Urinary bladder (tissue), 4 donors: Measurements from ENCODE around the gene NR3C1. TPM values are rescaled to one million over a fixed set of nuclear protein-coding genes. Genes with fewer than 3 reads are reported as not detected.

ENCODE experiments used
- DNase-seq: peaks from one replicate; pipeline ENCODE4 v3.0.0-alpha.2; 2015; ENCODE audit errors: extremely low spot score
- H3K27ac ChIP-seq: one replicate; pipeline ENCODE4 v1.5.1; 2013; ENCODE audit warnings: low read depth, mild to moderate bottlenecking, moderate library complexity
- H3K36me3 ChIP-seq: one replicate; pipeline ENCODE4 v1.6.1; 2013; ENCODE audit warnings: mild to moderate bottlenecking, moderate library complexity; ENCODE audit not compliant: insufficient read depth
- H3K4me1 ChIP-seq: one replicate; pipeline ENCODE4 v1.6.1; 2013; ENCODE audit warnings: mild to moderate bottlenecking, moderate library complexity; ENCODE audit not compliant: insufficient read depth
- H3K4me3 ChIP-seq: one replicate; pipeline ENCODE4 v1.5.1; 2013; ENCODE audit warnings: low read depth, low read length
- WGBS: extraction: QIAGEN DNeasy Blood & Tissue Kit; methylation state at CpG from one replicate; pipeline ENCODE4 v1.1.7; 2013; 5-methylcytosine and 5-hydroxymethylcytosine counted together
- polyA plus RNA-seq: library from polyadenylated mRNA; stranded (reverse); fragments of 200-250 nt; gene quantifications from one replicate; pipeline ENCODE4 v1.2.3, GENCODE V29; 2013
- total RNA-seq: library from RNA; depleted of rRNA; stranded (reverse); fragments of >200 nt; gene quantifications from one replicate; pipeline ENCODE4 v1.2.3, GENCODE V29; 2014
- donor health status: healthy with polysubstance abuse.
- donor health status: healthy.

NR3C1 gene
- total and polyA plus RNA-seq, 2 donors: 29.2 to 80.2 TPM

- Histone ChIP-seq H3K27ac (no peak overlapping the region), H3K4me1 (no peaks in the 10 kb centered on the region), H3K4me3 (no peak overlapping the region), H3K36me3 (no peaks in the 10 kb centered on the region)
- no peak for DNase-seq
- WGBS: 62% methylated on average over 3 of the region's 3 CpGs
Measured at GRCh38 chr5:143248391-143248790, 155.1 kb downstream of the NR3C1 start.

- Histone ChIP-seq H3K4me3 (no peak overlapping the region), H3K27ac (no peak overlapping the region), H3K36me3 (no peaks in the 10 kb centered on the region), H3K4me1 (no peaks in the 10 kb centered on the region)
- no peak for DNase-seq
- 93% methylated on average over 1 of the region's 1 CpG for WGBS
Measured at GRCh38 chr5:143247134-143247815, 156.2 kb downstream of the NR3C1 start.

GRCh38 chr5:143245929-143246561 lies 157.4 kb downstream of the NR3C1 start:
- 89% methylated on average over 11 of the region's 11 CpGs for WGBS
- no peak overlapping the region for H3K27ac ChIP-seq
- H3K4me3 ChIP-seq: no peak overlapping the region
- no peaks in the 10 kb centered on the region for H3K4me1 ChIP-seq
- DNase-seq: no peak
- H3K36me3 ChIP-seq: no peaks in the 10 kb centered on the region

GRCh38 chr5:143244990-143245389 lies 158.5 kb downstream of the NR3C1 start:
- WGBS: 74% methylated on average over 2 of the region's 2 CpGs
- DNase-seq: no peak
- Histone ChIP-seq H3K4me1 (no peaks in the 10 kb centered on the region), H3K4me3 (no peak overlapping the region), H3K36me3 (no peaks in the 10 kb centered on the region), H3K27ac (no peak overlapping the region)

- Histone ChIP-seq H3K36me3 (no peaks in the 10 kb centered on the region), H3K27ac (no peak overlapping the region), H3K4me1 (no peaks in the 10 kb centered on the region), H3K4me3 (no peak overlapping the region)
- DNase-seq: no peak
- 44% methylated on average over 16 of the region's 16 CpGs for WGBS
Measured at GRCh38 chr5:143244000-143244736, 159.3 kb downstream of the NR3C1 start.

GRCh38 chr5:143243103-143243502 lies 160.4 kb downstream of the NR3C1 start:
- Histone ChIP-seq H3K4me1 (no peaks in the 10 kb centered on the region), H3K27ac (no peak overlapping the region), H3K36me3 (no peaks in the 10 kb centered on the region), H3K4me3 (no peak overlapping the region)
- DNase-seq: no peak
- 95% methylated on average over 6 of the region's 6 CpGs for WGBS

GRCh38 chr5:143241892-143242291 lies 161.6 kb downstream of the NR3C1 start:
- DNase-seq: no peak
- Histone ChIP-seq H3K27ac (no peak overlapping the region), H3K4me1 (no peaks in the 10 kb centered on the region), H3K4me3 (no peak overlapping the region), H3K36me3 (no peaks in the 10 kb centered on the region)
- WGBS: 58% methylated on average over 1 of the region's 1 CpG

GRCh38 chr5:143239882-143240518 lies 163.5 kb downstream of the NR3C1 start:
- 86% methylated on average over 5 of the region's 5 CpGs for WGBS
- Histone ChIP-seq H3K27ac (no peak overlapping the region), H3K36me3 (no peaks in the 10 kb centered on the region), H3K4me1 (no peaks in the 10 kb centered on the region), H3K4me3 (no peak overlapping the region)
- no peak for DNase-seq

GRCh38 chr5:143238620-143239019 lies 164.9 kb downstream of the NR3C1 start:
- WGBS: 97% methylated on average over 2 of the region's 2 CpGs
- Histone ChIP-seq H3K27ac (no peak overlapping the region), H3K4me3 (no peak overlapping the region), H3K4me1 (no peaks in the 10 kb centered on the region), H3K36me3 (no peaks in the 10 kb centered on the region)
- DNase-seq: no peak

GRCh38 chr5:143237664-143238063 lies 165.8 kb downstream of the NR3C1 start:
- no peak for DNase-seq
- WGBS: 94% methylated on average over 10 of the region's 10 CpGs
- no peaks in the 10 kb centered on the region for H3K36me3 ChIP-seq

GRCh38 chr5:143236682-143237081 lies 166.8 kb downstream of the NR3C1 start:
- Histone ChIP-seq H3K4me3 (no peak overlapping the region), H3K27ac (no peak overlapping the region), H3K36me3 (no peaks in the 10 kb centered on the region), H3K4me1 (no peaks in the 10 kb centered on the region)
- DNase-seq: no peak
- WGBS: 89% methylated on average over 2 of the region's 2 CpGs

More at GRCh38 chr5:143237664-143238063, 165.8 kb downstream of the NR3C1 start:
- no peak overlapping the region for H3K27ac ChIP-seq
- H3K4me3 ChIP-seq: no peak overlapping the region
- no peaks in the 10 kb centered on the region for H3K4me1 ChIP-seq

- 88% methylated on average over 3 of the region's 3 CpGs for WGBS
- DNase-seq: no peak
- Histone ChIP-seq H3K4me1 (no peaks in the 10 kb centered on the region), H3K36me3 (no peaks in the 10 kb centered on the region), H3K27ac (no peak overlapping the region), H3K4me3 (no peak overlapping the region)
Measured at GRCh38 chr5:143235423-143235822, 168.1 kb downstream of the NR3C1 start.

- H3K27ac ChIP-seq: no peak overlapping the region
- H3K36me3 ChIP-seq: no peaks in the 10 kb centered on the region
- 90% methylated on average over 9 of the region's 9 CpGs for WGBS
- no peak overlapping the region for H3K4me3 ChIP-seq
- no peaks in the 10 kb centered on the region for H3K4me1 ChIP-seq
- DNase-seq: no peak
Measured at GRCh38 chr5:143234162-143234842, 169.2 kb downstream of the NR3C1 start.
